K562 (cell line): ENCODE data around the gene DCXR. TPM values are rescaled to one million over a fixed set of nuclear protein-coding genes. Genes with fewer than 3 reads are reported as not detected.

Source experiments
- CC2D1A ChIP-seq: fragments of 450-650 bp; IDR thresholded peaks from 2 replicates; pipeline ENCODE4 v1.6.1; 2017; ENCODE audit warnings: mild to moderate bottlenecking
- EP300 ChIP-seq: IDR thresholded peaks from 2 replicates; pipeline ENCODE4 v1.6.1; 2012; ENCODE audit warnings: low read length, improper control_type of control experiment
- GATAD2A ChIP-seq: fragments of 450-650 bp; IDR thresholded peaks from 2 replicates; pipeline ENCODE4 v1.6.1; 2017
- HNRNPL ChIP-seq: fragments of 200-400 bp; formaldehyde crosslinking; IDR thresholded peaks from 2 replicates; pipeline ENCODE4 v1.6.1; 2017; ENCODE audit warnings: low read depth, mild to moderate bottlenecking, low read length
- KLF1 ChIP-seq: fragments of 450-650 bp; IDR thresholded peaks from 2 replicates; pipeline ENCODE4 v1.6.1; 2016; ENCODE audit warnings: missing genetic modification characterization, missing compliant biosample characterization
- TBP ChIP-seq: optimal IDR thresholded peaks from 2 replicates; pipeline ENCODE3; 2011; ENCODE audit warnings: low read depth, low read length, improper control_type of control experiment
- ZBTB17 ChIP-seq: fragments of 450-650 bp; formaldehyde crosslinking; IDR thresholded peaks from 2 replicates; pipeline ENCODE4 v1.4.0; 2020; ENCODE audit warnings: mild to moderate bottlenecking
- ZNF384 ChIP-seq: IDR thresholded peaks from 2 replicates; pipeline ENCODE4 v1.6.1; 2012; ENCODE audit warnings: low read depth, low read length, improper control_type of control experiment
- polyA plus RNA-seq, 8 experiments: library from polyadenylated mRNA; depleted of rRNA in 4 of 8; stranded (reverse) in 5 of 8; unstranded in 3 of 8; fragments of >200 nt; fragmentation: Nextera tagmentation in 2 of 8; fragmentation: Illumina TruSeq in 1 of 8; extraction: Ambion mirVana in 2 of 8; extraction: Trizol in 1 of 8; gene quantifications; 2 replicates each; pipeline versions ENCODE4 v1.2.1 to v1.2.3, GENCODE V29; 2011 to 2014; ENCODE audit warnings: inconsistent platforms in 1 of 8, missing spikeins in 1 of 8
- total RNA-seq, 7 experiments: library from RNA; depleted of rRNA in 6 of 7; stranded (reverse); fragments of >200 nt in 6 of 7; fragmentation: Illumina TruSeq in 2 of 7; extraction: Trizol in 2 of 7; gene quantifications; 2 replicates each; pipeline versions ENCODE4 v1.2.1 to v1.2.3, GENCODE V29; 2011 to 2021; ENCODE audit warnings: low replicate concordance in 1 of 7
- TF ChIP-seq, protein P1 (sequence below), 2 experiments: fragments of 250-450 bp in 1 of 2; fragments of 450-650 bp in 1 of 2; sonication (Bioruptor Pico) in 1 of 2; IDR thresholded peaks; 2 replicates each; pipeline versions ENCODE4 v1.6.1 to v1.8.0; 2016 to 2021; ENCODE audit warnings: mild to moderate bottlenecking in 2 of 2, moderate library complexity in 2 of 2, missing compliant biosample characterization in 1 of 2, missing genetic modification characterization in 1 of 2
- TF ChIP-seq, protein P2 (sequence below): fragments of 150-350 bp; conservative IDR thresholded peaks from 2 replicates; pipeline ENCODE4 v1.6.1; 2014; ENCODE audit warnings: low read length
- TF ChIP-seq, protein P3 (sequence below): fragments of 250-450 bp; sonication (Bioruptor Pico); IDR thresholded peaks from 2 replicates; pipeline ENCODE4 v1.4.0; 2020; ENCODE audit warnings: borderline replicate concordance
- TF ChIP-seq, protein P4 (sequence below), 3 experiments: IDR thresholded peaks in 2 of 3; conservative IDR thresholded peaks in 1 of 3; 2 replicates each; pipeline ENCODE4 v1.5.1; 2011 to 2012; ENCODE audit warnings: low read length in 3 of 3, mild to moderate bottlenecking in 3 of 3, control low read depth in 2 of 3, improper control_type of control experiment in 1 of 3, inconsistent platforms in 1 of 3, low read depth in 1 of 3, mixed read lengths in 1 of 3, moderate library complexity in 1 of 3; ENCODE audit not compliant: insufficient read depth in 2 of 3
- TF ChIP-seq, protein P5 (sequence below): sonication (generic); formaldehyde crosslinking; IDR thresholded peaks from 2 replicates; pipeline ENCODE4 v1.8.1; 2023; ENCODE audit warnings: mild to moderate bottlenecking, missing genetic modification reagents

Gene DCXR
- total and polyA plus RNA-seq, 9 of the 15 experiments (the other 6 are each of a cell fraction or from before 2014, with no cell fraction given) = 21.3 to 274 (median 156) TPM

DNA sequence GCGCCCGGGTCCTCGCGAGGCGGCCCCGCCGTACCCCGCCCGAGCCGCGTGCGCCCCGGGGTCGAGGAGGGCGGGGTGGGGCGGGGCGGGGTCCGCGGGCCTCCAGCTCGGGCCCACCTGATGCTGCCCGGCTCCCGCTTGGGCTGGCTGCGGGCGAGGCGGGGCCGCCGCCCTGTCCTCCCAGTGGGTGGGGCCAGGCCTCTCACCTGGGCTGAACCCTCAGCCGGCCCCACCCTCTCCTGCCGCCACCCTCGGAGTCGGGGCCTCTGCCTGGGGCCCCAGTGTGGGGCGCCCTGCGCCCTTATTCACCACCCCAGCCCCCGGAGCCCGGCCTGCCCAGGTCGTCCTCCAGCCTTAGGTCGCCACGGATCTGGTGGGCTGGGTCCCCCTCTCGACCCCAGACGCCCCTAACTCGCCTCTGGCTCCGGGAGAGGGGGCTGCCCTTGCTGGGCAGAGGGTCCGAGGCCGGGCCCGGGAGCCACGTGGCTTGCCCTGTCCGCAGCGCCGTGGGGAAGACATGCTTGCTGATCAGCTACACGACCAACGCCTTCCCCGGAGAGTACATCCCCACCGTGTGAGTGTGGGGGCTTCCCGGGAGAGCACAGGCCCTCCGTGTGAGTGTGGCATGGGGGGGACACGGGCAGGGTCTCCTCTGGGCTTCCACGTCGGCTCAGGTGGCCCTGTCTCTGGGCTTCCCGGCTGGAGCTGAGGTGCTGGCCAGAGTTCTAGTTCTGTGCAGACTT is 5.4 kb downstream of the DCXR start (continued):
- TF ChIP-seq, protein P1, sequence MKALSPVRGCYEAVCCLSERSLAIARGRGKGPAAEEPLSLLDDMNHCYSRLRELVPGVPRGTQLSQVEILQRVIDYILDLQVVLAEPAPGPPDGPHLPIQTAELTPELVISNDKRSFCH (CRISPR knock-in tag; IDR thresholded peaks at IDR 0.05) = no peak
- TF ChIP-seq, protein P1 (tag; IDR thresholded peaks at IDR 0.05) = peak; percentile 58; the same call in 1 of the 2 replicates
- peak; percentile 90 for TF ChIP-seq HNRNPL
- TF ChIP-seq CC2D1A = no peak
- TF ChIP-seq, protein P2, sequence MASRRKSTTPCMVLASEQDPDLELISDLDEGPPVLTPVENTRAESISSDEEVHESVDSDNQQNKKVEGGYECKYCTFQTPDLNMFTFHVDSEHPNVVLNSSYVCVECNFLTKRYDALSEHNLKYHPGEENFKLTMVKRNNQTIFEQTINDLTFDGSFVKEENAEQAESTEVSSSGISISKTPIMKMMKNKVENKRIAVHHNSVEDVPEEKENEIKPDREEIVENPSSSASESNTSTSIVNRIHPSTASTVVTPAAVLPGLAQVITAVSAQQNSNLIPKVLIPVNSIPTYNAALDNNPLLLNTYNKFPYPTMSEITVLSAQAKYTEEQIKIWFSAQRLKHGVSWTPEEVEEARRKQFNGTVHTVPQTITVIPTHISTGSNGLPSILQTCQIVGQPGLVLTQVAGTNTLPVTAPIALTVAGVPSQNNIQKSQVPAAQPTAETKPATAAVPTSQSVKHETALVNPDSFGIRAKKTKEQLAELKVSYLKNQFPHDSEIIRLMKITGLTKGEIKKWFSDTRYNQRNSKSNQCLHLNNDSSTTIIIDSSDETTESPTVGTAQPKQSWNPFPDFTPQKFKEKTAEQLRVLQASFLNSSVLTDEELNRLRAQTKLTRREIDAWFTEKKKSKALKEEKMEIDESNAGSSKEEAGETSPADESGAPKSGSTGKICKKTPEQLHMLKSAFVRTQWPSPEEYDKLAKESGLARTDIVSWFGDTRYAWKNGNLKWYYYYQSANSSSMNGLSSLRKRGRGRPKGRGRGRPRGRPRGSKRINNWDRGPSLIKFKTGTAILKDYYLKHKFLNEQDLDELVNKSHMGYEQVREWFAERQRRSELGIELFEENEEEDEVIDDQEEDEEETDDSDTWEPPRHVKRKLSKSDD = no peak
- peak; percentile 46; the same call in 1 of the 2 replicates for TF ChIP-seq ZBTB17
- TF ChIP-seq TBP = peak; percentile 38
- TF ChIP-seq, protein P3, sequence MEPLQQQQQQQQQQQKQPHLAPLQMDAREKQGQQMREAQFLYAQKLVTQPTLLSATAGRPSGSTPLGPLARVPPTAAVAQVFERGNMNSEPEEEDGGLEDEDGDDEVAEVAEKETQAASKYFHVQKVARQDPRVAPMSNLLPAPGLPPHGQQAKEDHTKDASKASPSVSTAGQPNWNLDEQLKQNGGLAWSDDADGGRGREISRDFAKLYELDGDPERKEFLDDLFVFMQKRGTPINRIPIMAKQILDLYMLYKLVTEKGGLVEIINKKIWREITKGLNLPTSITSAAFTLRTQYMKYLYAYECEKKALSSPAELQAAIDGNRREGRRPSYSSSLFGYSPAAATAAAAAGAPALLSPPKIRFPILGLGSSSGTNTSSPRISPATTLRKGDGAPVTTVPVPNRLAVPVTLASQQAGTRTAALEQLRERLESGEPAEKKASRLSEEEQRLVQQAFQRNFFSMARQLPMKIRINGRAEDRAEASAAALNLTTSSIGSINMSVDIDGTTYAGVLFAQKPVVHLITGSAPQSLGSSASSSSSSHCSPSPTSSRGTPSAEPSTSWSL (CRISPR knock-in tag) = no peak
- TF ChIP-seq, protein P4, sequence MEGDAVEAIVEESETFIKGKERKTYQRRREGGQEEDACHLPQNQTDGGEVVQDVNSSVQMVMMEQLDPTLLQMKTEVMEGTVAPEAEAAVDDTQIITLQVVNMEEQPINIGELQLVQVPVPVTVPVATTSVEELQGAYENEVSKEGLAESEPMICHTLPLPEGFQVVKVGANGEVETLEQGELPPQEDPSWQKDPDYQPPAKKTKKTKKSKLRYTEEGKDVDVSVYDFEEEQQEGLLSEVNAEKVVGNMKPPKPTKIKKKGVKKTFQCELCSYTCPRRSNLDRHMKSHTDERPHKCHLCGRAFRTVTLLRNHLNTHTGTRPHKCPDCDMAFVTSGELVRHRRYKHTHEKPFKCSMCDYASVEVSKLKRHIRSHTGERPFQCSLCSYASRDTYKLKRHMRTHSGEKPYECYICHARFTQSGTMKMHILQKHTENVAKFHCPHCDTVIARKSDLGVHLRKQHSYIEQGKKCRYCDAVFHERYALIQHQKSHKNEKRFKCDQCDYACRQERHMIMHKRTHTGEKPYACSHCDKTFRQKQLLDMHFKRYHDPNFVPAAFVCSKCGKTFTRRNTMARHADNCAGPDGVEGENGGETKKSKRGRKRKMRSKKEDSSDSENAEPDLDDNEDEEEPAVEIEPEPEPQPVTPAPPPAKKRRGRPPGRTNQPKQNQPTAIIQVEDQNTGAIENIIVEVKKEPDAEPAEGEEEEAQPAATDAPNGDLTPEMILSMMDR (IDR thresholded peaks at IDR 0.05 in 2 of 3, conservative IDR thresholded peaks at IDR 0.05 in 1 of 3; ENCODE audit: insufficient read depth in 2 of 3, low read depth in 1 of 3, low read length in 3 of 3) = peak in 1 of 3 experiments; percentile 26; a peak in 2 of 6 replicates
- TF ChIP-seq, protein P5, sequence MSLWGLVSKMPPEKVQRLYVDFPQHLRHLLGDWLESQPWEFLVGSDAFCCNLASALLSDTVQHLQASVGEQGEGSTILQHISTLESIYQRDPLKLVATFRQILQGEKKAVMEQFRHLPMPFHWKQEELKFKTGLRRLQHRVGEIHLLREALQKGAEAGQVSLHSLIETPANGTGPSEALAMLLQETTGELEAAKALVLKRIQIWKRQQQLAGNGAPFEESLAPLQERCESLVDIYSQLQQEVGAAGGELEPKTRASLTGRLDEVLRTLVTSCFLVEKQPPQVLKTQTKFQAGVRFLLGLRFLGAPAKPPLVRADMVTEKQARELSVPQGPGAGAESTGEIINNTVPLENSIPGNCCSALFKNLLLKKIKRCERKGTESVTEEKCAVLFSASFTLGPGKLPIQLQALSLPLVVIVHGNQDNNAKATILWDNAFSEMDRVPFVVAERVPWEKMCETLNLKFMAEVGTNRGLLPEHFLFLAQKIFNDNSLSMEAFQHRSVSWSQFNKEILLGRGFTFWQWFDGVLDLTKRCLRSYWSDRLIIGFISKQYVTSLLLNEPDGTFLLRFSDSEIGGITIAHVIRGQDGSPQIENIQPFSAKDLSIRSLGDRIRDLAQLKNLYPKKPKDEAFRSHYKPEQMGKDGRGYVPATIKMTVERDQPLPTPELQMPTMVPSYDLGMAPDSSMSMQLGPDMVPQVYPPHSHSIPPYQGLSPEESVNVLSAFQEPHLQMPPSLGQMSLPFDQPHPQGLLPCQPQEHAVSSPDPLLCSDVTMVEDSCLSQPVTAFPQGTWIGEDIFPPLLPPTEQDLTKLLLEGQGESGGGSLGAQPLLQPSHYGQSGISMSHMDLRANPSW (CRISPR knock-in tag) = no peak
- no peak for TF ChIP-seq ZNF384
- TF ChIP-seq KLF1 (tag) = 0 out of 2 replicates have a peak, but pooled peaks have one; percentile 33
- TF ChIP-seq EP300 = no peak
- TF ChIP-seq GATAD2A = 0 out of 2 replicates have a peak, but pooled peaks have one; percentile 61
